IPS DF 4.7 (cell line): ENCODE measurements around the gene MEIOSIN.

ENCODE experiments used
- DNase-seq: peaks from one replicate; pipeline ENCODE4 v3.0.0-alpha.2; 2013; ENCODE audit warnings: low spot score; ENCODE audit errors: extremely low read depth

The MEIOSIN gene

GRCh38 chr19:45764945-45765701 is 31.9 kb downstream of the MEIOSIN start:
- DNase-seq: no peak

GRCh38 chr19:45765702-45766295 is 32.6 kb downstream of the MEIOSIN start:
- DNase-seq: no peak

GRCh38 chr19:45766296-45766868 is 33.1 kb downstream of the MEIOSIN start:
- DNase-seq: no peak

DNA sequence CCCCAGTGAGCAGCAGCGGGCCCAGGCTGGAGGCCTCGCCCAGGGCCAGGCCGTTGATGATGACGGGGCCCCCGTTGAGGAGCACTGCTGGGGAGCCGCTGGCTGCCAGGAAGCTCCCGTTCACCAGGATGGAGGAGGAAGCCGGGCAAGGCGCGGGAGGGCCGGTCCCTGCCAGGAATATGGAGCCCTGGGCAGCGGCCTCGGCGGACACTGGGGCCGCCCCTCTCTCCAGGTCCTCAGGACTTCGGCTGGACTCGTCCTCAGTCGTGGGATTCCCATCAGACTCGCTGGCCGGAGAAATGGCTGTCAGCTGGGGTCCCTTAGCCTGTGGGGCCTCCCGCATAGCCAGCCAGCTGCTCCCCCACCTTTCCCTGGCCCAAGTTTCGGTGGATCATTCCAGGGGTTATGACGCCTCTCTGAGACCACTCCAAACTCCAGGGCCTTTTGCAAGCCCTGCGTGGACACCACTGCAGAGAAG is 33.7 kb downstream of the MEIOSIN start:
- no peak for DNase-seq

DNA sequence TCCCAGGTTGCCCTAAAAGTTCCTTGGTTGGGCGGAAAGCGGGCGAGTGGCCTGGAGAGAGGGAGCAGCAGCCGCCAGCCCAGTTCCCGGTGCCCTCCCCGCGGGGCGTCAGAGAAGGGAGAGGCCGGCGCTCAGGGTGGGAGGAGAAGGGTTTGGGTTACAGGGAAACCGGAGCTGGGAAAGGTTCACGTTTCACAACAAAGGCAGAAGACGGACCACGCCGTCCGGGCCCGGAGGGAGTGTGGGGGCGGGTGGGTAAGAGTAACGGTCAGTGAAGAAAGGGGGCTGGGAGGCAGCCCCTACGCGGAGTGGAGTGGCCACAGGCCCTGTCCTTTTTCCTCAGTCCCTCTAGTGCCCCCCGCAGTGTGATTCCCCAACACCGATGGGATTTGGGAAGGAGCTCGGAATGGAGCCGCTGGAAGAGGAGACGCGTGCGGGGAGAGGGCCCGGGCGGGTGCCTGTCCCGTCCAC is 34.2 kb downstream of the MEIOSIN start:
- DNase-seq: no peak

DNA sequence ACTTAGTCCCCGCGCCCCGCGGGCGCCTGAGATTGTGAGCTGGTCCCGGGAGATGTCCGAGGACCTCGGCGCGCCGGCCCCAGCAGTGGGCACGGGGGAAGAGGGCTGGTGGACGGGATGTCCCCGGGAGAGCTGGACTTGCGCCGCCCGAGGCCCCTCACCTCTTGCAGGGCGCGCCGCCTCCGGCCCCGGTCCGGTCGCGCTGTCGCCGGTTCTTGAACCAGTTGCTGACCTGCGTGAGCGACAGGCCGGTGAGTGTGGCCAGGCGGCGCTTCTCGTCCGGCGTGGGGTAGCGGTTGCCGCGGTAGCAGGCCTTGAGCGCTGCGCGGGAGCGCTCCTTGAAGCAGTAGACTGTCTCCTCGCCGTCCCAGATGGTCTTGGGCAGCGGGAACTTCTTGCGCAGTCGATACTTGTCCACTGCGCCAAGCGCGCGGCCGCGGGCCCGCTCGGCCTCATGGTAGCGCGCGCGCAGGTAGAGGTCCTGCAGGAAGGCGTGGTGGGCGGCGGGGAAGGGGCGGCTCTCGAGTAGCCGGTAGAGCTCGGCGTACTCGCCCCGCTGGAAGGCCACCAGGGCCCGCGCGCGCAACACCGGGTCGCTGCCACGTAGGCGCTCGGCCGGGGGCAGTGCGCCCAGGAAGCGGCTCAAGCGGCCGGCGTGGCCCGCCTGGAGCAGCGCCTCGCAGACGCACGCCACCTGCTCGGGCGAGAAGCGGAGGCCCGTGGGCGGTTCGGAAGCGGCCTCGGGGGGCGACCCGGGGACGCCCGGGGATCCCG is 34.8 kb downstream of the MEIOSIN start:
- no peak for DNase-seq

DNA sequence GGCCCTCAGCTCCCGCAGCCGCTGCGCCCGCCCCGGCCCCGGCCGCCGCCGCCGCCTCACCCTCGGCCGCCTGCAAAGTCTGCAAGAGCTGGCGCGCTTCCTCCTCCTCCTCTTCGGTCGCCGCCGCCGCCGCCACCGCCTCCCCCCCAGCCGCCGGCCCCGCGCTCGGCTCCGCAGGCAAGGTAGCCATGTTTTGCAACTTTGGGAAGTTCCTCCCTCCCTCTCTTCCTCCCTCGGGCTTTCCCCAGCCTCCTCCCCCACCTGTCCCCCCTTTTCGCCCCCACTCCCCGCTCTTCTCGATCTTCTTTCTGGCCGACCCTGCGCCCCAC is 35.4 kb downstream of the MEIOSIN start:
- DNase-seq: no peak

DNA sequence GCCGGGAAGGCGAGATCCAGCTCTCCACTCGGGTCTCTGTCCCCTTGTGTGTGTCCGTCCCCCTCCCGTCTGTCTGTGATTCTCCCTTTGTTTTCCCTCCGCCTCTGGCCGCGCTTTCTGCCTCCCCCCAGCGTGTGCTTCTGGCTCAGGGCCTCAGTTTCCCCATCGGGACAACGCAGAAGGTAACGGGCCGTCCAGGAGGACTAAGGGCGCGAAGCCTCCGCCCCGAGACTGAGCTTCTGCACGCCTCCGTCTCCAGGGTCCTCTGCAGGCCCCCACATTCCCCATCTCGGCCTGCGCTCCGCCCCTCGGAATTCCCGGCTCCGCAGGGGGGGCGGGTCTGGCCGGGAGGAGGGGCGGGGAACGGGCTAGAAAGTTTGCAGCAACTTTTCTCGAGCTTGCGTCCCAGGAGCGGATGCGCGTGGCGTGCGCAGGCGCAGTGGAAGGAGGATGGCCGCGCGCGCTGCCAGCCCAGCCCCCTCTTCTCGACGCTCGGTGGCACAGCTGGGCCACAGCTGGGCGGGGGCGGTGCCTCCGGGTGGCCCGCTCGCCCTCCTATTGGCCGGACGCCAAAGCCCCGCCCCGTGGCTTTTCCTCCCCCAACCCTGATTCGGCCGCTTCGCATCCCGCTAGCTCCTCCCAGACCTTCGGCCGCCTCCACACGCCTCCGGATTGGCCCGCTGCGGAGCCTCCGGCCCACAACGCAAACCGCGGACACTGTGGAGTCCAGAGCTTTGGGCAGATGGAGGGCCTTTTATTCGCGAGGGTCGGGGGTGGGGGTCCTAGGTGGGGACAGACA is 35.9 kb downstream of the MEIOSIN start, which contains the start of gene SIX5:
SIX5 (minus strand) TSS at position 269 of the 799 bp plus-strand sequence. CDS start 408 bp downstream, outside the sequence.
- DNase-seq: no peak

DNA sequence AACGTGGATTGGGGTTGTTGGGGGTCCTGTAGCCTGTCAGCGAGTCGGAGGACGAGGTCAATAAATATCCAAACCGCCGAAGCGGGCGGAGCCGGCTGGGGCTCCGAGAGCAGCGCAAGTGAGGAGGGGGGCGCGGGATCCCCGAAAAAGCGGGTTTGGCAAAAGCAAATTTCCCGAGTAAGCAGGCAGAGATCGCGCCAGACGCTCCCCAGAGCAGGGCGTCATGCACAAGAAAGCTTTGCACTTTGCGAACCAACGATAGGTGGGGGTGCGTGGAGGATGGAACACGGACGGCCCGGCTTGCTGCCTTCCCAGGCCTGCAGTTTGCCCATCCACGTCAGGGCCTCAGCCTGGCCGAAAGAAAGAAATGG is 36.6 kb downstream of the MEIOSIN start:
- no peak for DNase-seq

DNA sequence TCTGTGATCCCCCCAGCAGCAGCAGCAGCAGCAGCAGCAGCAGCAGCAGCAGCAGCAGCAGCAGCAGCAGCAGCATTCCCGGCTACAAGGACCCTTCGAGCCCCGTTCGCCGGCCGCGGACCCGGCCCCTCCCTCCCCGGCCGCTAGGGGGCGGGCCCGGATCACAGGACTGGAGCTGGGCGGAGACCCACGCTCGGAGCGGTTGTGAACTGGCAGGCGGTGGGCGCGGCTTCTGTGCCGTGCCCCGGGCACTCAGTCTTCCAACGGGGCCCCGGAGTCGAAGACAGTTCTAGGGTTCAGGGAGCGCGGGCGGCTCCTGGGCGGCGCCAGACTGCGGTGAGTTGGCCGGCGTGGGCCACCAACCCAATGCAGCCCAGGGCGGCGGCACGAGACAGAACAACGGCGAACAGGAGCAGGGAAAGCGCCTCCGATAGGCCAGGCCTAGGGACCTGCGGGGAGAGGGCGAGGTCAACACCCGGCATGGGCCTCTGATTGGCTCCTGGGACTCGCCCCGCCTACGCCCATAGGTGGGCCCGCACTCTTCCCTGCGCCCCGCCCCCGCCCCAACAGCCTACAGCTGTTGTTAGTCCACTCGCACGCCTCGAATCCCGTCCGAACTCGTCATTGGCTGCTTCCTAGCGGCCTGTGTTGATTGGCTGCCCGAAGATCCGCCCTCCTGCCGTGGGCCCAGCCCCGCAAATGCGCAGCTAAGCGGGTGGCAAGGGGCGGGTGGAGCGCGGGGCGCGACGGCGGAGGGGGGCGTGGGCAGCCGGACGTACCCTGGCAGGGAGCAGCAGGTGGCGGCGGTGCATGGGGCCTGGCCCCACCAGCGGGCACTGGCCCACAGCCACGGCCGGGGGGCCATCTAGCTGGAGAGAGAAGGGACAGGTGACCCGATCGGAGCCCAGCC is 37.2 kb downstream of the MEIOSIN start:
- DNase-seq: no peak

DNA sequence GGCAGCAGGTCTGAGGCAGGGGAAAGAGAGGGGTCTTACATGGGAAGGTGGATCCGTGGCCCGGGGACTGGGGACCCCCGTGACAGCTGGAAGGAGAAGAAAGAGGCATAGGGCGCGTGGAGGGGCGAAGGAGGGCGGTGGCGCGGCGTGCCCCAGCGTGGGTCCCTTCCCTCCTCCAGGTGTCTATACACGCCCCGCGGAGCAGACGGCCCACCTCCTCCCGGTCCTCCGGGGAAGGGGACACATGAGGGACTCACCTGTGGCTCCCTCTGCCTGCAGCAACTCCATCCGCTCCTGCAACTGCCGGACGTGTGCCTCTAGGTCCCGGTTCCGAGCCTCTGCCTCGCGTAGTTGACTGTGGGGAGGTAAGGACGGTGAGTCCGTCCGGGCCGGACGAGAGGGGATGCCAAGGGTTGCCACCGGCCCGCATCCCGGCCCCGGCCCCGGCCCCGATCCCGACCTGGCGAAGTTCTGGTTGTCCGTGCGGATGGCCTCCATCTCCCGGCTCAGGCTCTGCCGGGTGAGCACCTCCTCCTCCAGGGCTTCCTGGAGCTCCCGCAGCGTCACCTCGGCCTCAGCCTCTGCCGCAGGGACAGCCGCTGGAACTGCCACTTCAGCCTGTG is 38.2 kb downstream of the MEIOSIN start:
- DNase-seq: no peak

DNA sequence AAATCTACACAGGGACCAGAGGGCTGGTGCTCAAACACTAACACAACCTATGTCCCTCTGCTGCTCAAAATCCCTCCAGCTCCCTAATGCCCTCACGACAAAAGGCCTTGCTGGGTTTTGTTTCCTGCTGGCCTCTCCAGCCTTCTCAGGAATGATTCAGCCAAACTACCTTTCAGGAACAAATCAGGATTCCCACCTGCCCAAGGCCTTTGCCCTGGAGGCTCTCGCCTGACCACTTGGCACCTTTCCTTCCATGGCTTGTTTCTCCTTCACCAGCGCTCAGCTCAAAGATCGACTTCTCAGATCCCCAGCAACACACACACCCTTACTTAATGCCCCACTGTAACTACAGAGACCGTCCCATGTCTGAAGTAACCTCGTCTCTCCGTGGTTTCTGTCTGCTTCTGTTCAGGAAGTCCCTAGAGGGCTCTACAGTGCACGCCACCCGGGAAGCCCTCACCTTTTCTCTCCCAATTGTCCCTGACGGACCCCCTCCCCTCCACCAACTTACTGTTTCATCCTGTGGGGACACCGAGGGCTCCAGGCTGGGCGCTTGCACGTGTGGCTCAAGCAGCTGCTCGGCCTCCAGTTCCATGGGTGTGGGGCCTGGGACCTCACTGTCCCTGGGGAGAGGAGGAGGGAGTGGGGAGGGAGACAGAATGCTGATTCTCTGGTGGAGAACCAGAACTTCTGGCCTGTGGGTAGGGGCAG is 39.0 kb downstream of the MEIOSIN start:
- no peak for DNase-seq

DNA sequence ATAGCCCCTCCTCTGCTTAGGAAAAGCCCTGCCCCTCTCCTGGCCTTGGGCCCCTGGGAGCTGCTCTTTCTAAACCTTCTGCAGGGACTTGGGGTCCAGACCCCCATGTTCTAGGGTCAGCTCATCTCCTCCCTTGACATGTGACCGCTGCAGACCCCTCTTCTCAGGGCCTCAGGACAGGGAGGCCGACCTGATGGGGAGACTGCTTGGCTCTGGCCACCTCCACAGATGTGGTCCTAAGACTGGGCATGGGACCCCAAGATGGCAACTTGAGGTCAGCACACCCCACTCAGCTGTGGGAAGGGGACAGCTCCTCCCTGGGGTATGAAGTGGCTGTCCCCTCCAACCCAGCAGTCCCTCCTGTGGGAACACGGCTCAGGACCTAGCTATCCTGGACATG is 39.7 kb downstream of the MEIOSIN start:
- no peak for DNase-seq

- no peak for DNase-seq
Observed at GRCh38 chr19:45773384-45773783, 40.1 kb downstream of the MEIOSIN start.

GRCh38 chr19:45774765-45775164 is 41.5 kb downstream of the MEIOSIN start:
- no peak for DNase-seq

DNA sequence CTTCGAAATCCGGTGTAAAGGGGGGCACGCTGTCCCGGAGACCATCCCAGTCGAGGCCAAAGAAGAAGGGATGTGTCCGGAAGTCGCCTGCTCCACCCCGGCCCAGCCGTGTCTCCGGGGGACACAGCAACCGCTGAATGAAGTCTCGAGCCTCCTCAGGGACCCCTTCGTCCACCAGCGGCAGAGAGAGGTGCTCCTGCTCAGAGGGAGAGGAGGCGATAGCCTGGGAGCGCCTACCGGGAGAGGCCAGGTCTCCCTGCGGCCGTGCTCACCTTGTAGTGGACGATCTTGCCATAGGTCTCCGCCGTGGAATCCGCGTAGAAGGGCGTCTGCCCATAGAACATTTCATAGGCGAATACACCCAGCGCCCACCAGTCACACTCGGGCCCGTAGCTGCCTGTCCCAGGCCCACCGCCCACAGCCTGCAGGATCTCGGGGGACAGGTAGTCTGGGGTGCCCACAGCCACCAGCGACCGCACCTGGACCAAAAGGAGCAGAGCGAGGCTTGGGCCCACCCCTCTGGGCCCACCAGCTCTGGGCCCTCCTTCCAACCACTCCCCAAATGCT is 44.2 kb downstream of the MEIOSIN start:
- DNase-seq: no peak

- DNase-seq: no peak
Observed at GRCh38 chr19:45778010-45778661, 44.9 kb downstream of the MEIOSIN start.
